ENCODE measurements around the gene ASXL2. TPM values are rescaled to one million over a fixed set of nuclear protein-coding genes. Genes with fewer than 3 reads are reported as not detected.
A peak's percentile ranks its signal among the peaks of the same experiment; 100 is the strongest.
"Not testable (repeated sequence)": the region's sequence is repeated elsewhere in the genome, so short reads cannot be mapped to it uniquely, and the experiment has no call there.

Gene ASXL2
- total RNA-seq, 5 donors from 2014 or later (not counting 1 experiment from before 2014, with no cell fraction given), result 36.3 to 53.2 (median 48.3) TPM

DNA sequence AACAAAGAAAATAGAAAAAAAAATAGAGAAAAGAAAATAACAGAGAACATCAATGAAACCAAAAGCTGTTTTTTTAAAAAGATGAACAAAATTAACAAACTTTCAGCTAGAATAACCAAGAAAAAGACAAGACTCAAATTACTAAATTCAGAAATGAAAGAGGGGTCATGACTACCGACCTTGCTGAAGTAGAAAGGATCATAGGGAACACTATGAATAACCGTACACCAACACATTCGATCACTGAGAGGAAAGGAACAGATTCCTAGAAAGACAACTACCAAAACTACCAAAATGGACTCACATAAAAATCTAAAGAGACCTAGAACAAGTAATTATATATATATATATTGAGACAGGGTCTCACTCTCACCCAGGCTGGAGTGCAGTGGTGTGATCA is 167.5 kb downstream of the ASXL2 start:
- peaks cover 6 to 12% (median 10%) of the 10 kb centered on the region in 3 donors for H3K4me1 Mint-ChIP-seq
- peaks cover 9 to 26% of the 10 kb centered on the region in 2 donors for H3K27me3 Mint-ChIP-seq
- peaks cover 3% of the 10 kb centered on the region in 2 experiments for H3K4me1 ChIP-seq (ENCODE audit: control insufficient read depth in 1 of 2, extremely low read depth in 1 of 2, insufficient read depth in 2 of 2, low read length in 2 of 2)
- peaks cover 0 to 26% of the 10 kb centered on the region in 2 experiments for H3K27me3 ChIP-seq (replicated peaks in 1 of 2; ENCODE audit: control insufficient read depth in 2 of 2, extremely low read depth in 1 of 2, insufficient read depth in 2 of 2, low read length in 1 of 2)
- ATAC-seq (replicated peaks in 1 of 4) (no peak), DNase-seq (no peak)
- H3K27ac ChIP-seq (ENCODE audit: low read length), result no peak overlapping the region
- no peaks in the 10 kb centered on the region for H3K9me3 Mint-ChIP-seq
- no peak overlapping the region for H3K4me3 ChIP-seq (ENCODE audit: control insufficient read depth in 1 of 2, extremely low read depth in 1 of 2, low read length in 1 of 2)
- no peak overlapping the region for H3K4me3 Mint-ChIP-seq
- H3K27ac Mint-ChIP-seq, result no peak overlapping the region
- CTCF ChIA-PET, result interaction anchor here in 1 of 2 donors (0.5 kb wide), 1 partner anchor 1886 kb away, joined by 5 read pairs; no protein-coding TSS in a partner anchor
- H3K36me3 ChIP-seq (ENCODE audit: control insufficient read depth in 2 of 2, extremely low read depth in 1 of 2, insufficient read depth in 1 of 2, low read length in 1 of 2), result no peaks in the 10 kb centered on the region
- H3K36me3 Mint-ChIP-seq, result no peaks in the 10 kb centered on the region
- no CpG with 5 or more reads among the region's 3 CpGs for WGBS (ENCODE audit: insufficient coverage)
- no peaks in the 10 kb centered on the region for H3K9me3 ChIP-seq
- POLR2A ChIA-PET, result interaction anchor here in 1 of 2 donors (0.7 kb wide), 1 partner anchor 935 kb away, joined by 3 read pairs; no protein-coding TSS in a partner anchor

DNA sequence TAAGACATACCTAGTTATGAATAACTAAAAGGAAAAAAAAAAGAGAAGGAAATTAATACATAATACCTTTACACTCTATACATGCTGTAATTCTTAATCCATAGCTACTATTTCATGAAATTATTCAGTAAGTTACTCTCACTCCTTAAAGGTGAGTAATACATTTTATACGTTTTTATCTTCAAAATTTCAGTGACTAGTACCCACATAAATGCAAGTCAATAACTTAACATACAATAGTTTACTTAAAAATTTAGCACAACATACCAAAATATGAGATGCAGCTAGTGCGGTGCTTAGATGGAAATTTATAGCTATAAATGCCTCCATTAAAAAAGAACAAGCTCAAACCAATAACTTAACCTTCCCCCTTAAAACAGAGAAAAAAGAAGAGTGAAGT is 168.9 kb downstream of the ASXL2 start:
- no peak overlapping the region for H3K4me3 Mint-ChIP-seq
- WGBS (ENCODE audit: insufficient coverage), result no CpG with 5 or more reads among the region's 2 CpGs
- ChIA-PET CTCF (interaction anchor here in 1 of 2 donors (0.6 kb wide), 1 partner anchor 8 kb away, joined by 4 read pairs; no protein-coding TSS in a partner anchor), POLR2A (interaction anchor here in 1 of 2 donors (0.6 kb wide), 1 partner anchor 46 kb away, joined by 3 read pairs; no protein-coding TSS in a partner anchor)
- Histone ChIP-seq H3K9me3 (no peaks in the 10 kb centered on the region), H3K4me1 (ENCODE audit: control insufficient read depth in 1 of 2, extremely low read depth in 1 of 2, insufficient read depth in 2 of 2, low read length in 2 of 2) (peaks cover 3% of the 10 kb centered on the region in 2 experiments), H3K27ac (ENCODE audit: low read length) (no peak overlapping the region), H3K4me3 (ENCODE audit: control insufficient read depth in 1 of 2, extremely low read depth in 1 of 2, low read length in 1 of 2) (no peak overlapping the region), H3K36me3 (ENCODE audit: control insufficient read depth in 2 of 2, extremely low read depth in 1 of 2, insufficient read depth in 1 of 2, low read length in 1 of 2) (no peaks in the 10 kb centered on the region), H3K27me3 (replicated peaks in 1 of 2; ENCODE audit: control insufficient read depth in 2 of 2, extremely low read depth in 1 of 2, insufficient read depth in 2 of 2, low read length in 1 of 2) (peaks cover 0 to 24% of the 10 kb centered on the region in 2 experiments)
- no peak overlapping the region for H3K27ac Mint-ChIP-seq
- no peak for ATAC-seq (replicated peaks in 1 of 4)
- H3K27me3 Mint-ChIP-seq, result peaks cover 9 to 26% of the 10 kb centered on the region in 2 donors
- H3K9me3 Mint-ChIP-seq, result no peaks in the 10 kb centered on the region
- peaks cover 6 to 12% (median 10%) of the 10 kb centered on the region in 3 donors for H3K4me1 Mint-ChIP-seq
- H3K36me3 Mint-ChIP-seq, result no peaks in the 10 kb centered on the region
- no peak for DNase-seq

GRCh38 chr2:25707927-25708590 is 170.2 kb downstream of the ASXL2 start:
- peaks cover 6 to 12% (median 10%) of the 10 kb centered on the region in 3 donors for H3K4me1 Mint-ChIP-seq
- 95% methylated on average over 2 of the region's 5 CpGs for WGBS (ENCODE audit: insufficient coverage)
- CTCF ChIA-PET, result no interaction called here

DNA sequence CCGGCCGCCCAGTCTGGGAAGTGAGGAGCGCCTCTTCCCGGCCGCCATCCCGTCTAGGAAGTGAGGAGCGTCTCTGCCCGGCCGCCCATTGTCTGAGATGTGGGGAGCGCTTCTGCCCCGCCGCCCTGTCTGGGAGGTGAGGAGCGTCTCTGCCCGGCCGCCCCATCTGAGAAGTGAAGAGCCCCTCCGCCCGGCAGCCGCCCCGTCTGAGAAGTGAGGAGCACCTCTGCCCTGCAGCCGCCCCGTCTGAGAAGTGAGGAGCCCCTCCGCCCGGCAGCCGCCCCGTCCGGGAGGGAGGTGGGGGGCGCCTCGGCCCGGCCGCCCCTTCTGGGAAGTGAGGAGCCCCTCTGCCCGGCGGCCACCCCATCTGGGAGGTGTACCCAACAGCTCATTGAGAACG is 172.7 kb downstream of the ASXL2 start:
- peaks cover 0 to 13% of the 10 kb centered on the region in 2 experiments for H3K27me3 ChIP-seq (replicated peaks in 1 of 2; ENCODE audit: control insufficient read depth in 2 of 2, extremely low read depth in 1 of 2, insufficient read depth in 2 of 2, low read length in 1 of 2)
- H3K4me3 Mint-ChIP-seq; H3K4me1 Mint-ChIP-seq; H3K9me3 ChIP-seq; POLR2A ChIA-PET; H3K27ac ChIP-seq (ENCODE audit: low read length); H3K9me3 Mint-ChIP-seq; H3K4me1 ChIP-seq (ENCODE audit: control insufficient read depth in 1 of 2, extremely low read depth in 1 of 2, insufficient read depth in 2 of 2, low read length in 2 of 2); H3K36me3 Mint-ChIP-seq; H3K36me3 ChIP-seq (ENCODE audit: control insufficient read depth in 2 of 2, extremely low read depth in 1 of 2, insufficient read depth in 1 of 2, low read length in 1 of 2); H3K27ac Mint-ChIP-seq; H3K4me3 ChIP-seq (ENCODE audit: control insufficient read depth in 1 of 2, extremely low read depth in 1 of 2, low read length in 1 of 2); CTCF ChIA-PET; DNase-seq; ATAC-seq (replicated peaks in 1 of 4): not testable (repeated sequence)
- WGBS (ENCODE audit: insufficient coverage), result 94% methylated on average over 6 of the region's 33 CpGs
- peaks cover 9 to 15% of the 10 kb centered on the region in 2 donors for H3K27me3 Mint-ChIP-seq

More at GRCh38 chr2:25707927-25708590, 170.2 kb downstream of the ASXL2 start:
- Mint-ChIP-seq H3K4me3 (no peak overlapping the region), H3K36me3 (no peaks in the 10 kb centered on the region), H3K27me3 (peaks cover 9 to 26% of the 10 kb centered on the region in 2 donors), H3K9me3 (no peaks in the 10 kb centered on the region), H3K27ac (no peak overlapping the region)
- Histone ChIP-seq H3K4me3 (ENCODE audit: control insufficient read depth in 1 of 2, extremely low read depth in 1 of 2, low read length in 1 of 2) (no peak overlapping the region), H3K4me1 (ENCODE audit: control insufficient read depth in 1 of 2, extremely low read depth in 1 of 2, insufficient read depth in 2 of 2, low read length in 2 of 2) (peaks cover 3% of the 10 kb centered on the region in 2 experiments), H3K27ac (ENCODE audit: low read length) (no peak overlapping the region), H3K9me3 (no peaks in the 10 kb centered on the region), H3K27me3 (replicated peaks in 1 of 2; ENCODE audit: control insufficient read depth in 2 of 2, extremely low read depth in 1 of 2, insufficient read depth in 2 of 2, low read length in 1 of 2) (peaks cover 0 to 24% of the 10 kb centered on the region in 2 experiments), H3K36me3 (ENCODE audit: control insufficient read depth in 2 of 2, extremely low read depth in 1 of 2, insufficient read depth in 1 of 2, low read length in 1 of 2) (no peaks in the 10 kb centered on the region)
- no peak for ATAC-seq (replicated peaks in 1 of 4)
- POLR2A ChIA-PET, result no interaction called here
- no peak for DNase-seq

- Histone ChIP-seq H3K9me3 (no peaks in the 10 kb centered on the region), H3K27me3 (replicated peaks in 1 of 2; ENCODE audit: control insufficient read depth in 2 of 2, extremely low read depth in 1 of 2, insufficient read depth in 2 of 2, low read length in 1 of 2) (peaks cover 0 to 4% of the 10 kb centered on the region in 2 experiments), H3K4me1 (ENCODE audit: control insufficient read depth in 1 of 2, extremely low read depth in 1 of 2, insufficient read depth in 2 of 2, low read length in 2 of 2) (no peaks in the 10 kb centered on the region), H3K27ac (ENCODE audit: low read length) (no peak overlapping the region), H3K4me3 (ENCODE audit: control insufficient read depth in 1 of 2, extremely low read depth in 1 of 2, low read length in 1 of 2) (no peak overlapping the region), H3K36me3 (ENCODE audit: control insufficient read depth in 2 of 2, extremely low read depth in 1 of 2, insufficient read depth in 1 of 2, low read length in 1 of 2) (no peaks in the 10 kb centered on the region)
- CTCF ChIA-PET, result interaction anchor here (0.6 to 4.7 kb wide), 5 partner anchors 8 to 844 kb away, joined by 3 to 57 read pairs (median 4); no protein-coding TSS in a partner anchor
- Mint-ChIP-seq H3K27me3 (no peaks in the 10 kb centered on the region), H3K36me3 (no peaks in the 10 kb centered on the region), H3K4me3 (no peak overlapping the region), H3K9me3 (no peaks in the 10 kb centered on the region), H3K4me1 (peaks cover 0 to 4% (median 3%) of the 10 kb centered on the region in 3 donors), H3K27ac (no peak overlapping the region)
- WGBS (ENCODE audit: insufficient coverage), result 93% methylated on average over 8 of the region's 9 CpGs
- POLR2A ChIA-PET, result no interaction called here
- DNase-seq, result no peak
- no peak for ATAC-seq (replicated peaks in 1 of 4)
Observed at GRCh38 chr2:25701801-25702200, 176.5 kb downstream of the ASXL2 start.

DNA sequence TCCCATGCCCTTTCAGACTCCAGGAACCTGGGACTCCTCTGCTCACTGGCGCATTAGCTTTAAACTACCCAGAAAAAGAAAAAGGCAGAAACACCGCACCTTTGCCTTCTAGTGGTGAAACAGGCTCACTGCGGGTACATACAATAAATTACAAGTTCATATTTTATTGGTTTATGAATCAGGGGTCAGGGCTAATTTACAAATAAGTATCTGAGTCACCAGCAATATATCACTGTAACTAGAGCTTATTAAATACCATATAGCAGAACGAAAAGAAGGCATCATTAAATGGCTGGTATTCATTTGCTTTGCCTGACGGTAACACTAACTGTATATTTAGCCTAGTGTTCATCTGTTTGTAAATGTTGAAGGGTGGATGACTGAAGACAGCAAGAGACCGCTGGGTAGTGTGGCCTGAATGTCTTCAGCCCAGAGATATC is 178.0 kb downstream of the ASXL2 start:
- Mint-ChIP-seq H3K4me1 (peaks cover 0 to 4% (median 3%) of the 10 kb centered on the region in 3 donors), H3K4me3 (no peak overlapping the region), H3K36me3 (no peaks in the 10 kb centered on the region), H3K27ac (no peak overlapping the region), H3K9me3 (no peaks in the 10 kb centered on the region), H3K27me3 (no peaks in the 10 kb centered on the region)
- peak; percentile 45 to 56 (median 46) for ATAC-seq (replicated peaks in 1 of 4)
- 53% methylated on average over 2 of the region's 6 CpGs for WGBS (ENCODE audit: insufficient coverage)
- ChIA-PET CTCF (interaction anchor here (1.0 to 4.7 kb wide), 6 partner anchors 9 to 94 kb away, joined by 3 to 57 read pairs (median 3); no protein-coding TSS in a partner anchor), POLR2A (no interaction called here)
- DNase-seq, result peak in 18 of 35 experiments; percentile 4 to 55 (median 12)
- Histone ChIP-seq H3K9me3 (no peaks in the 10 kb centered on the region), H3K4me1 (ENCODE audit: control insufficient read depth in 1 of 2, extremely low read depth in 1 of 2, insufficient read depth in 2 of 2, low read length in 2 of 2) (no peaks in the 10 kb centered on the region), H3K27ac (ENCODE audit: low read length) (no peak overlapping the region), H3K4me3 (ENCODE audit: control insufficient read depth in 1 of 2, extremely low read depth in 1 of 2, low read length in 1 of 2) (no peak overlapping the region), H3K27me3 (replicated peaks in 1 of 2; ENCODE audit: control insufficient read depth in 2 of 2, extremely low read depth in 1 of 2, insufficient read depth in 2 of 2, low read length in 1 of 2) (peaks cover 0 to 4% of the 10 kb centered on the region in 2 experiments), H3K36me3 (ENCODE audit: control insufficient read depth in 2 of 2, extremely low read depth in 1 of 2, insufficient read depth in 1 of 2, low read length in 1 of 2) (no peaks in the 10 kb centered on the region)
